K562 (cell line): ENCODE measurements around the gene PRDM15. TPM values are rescaled to one million over a fixed set of nuclear protein-coding genes. Genes with fewer than 3 reads are reported as not detected.

Experiments used
- NFIX ChIP-seq: fragments of 250-450 bp; sonication (Bioruptor Pico); IDR thresholded peaks from 2 replicates; pipeline ENCODE4 v1.4.0; 2020; ENCODE audit warnings: low read depth, mild to moderate bottlenecking, moderate library complexity
- polyA plus RNA-seq, 8 experiments: library from polyadenylated mRNA; depleted of rRNA in 4 of 8; stranded (reverse) in 5 of 8; unstranded in 3 of 8; fragments of >200 nt; fragmentation: Nextera tagmentation in 2 of 8; fragmentation: Illumina TruSeq in 1 of 8; extraction: Ambion mirVana in 2 of 8; extraction: Trizol in 1 of 8; gene quantifications; 2 replicates each; pipeline versions ENCODE4 v1.2.1 to v1.2.3, GENCODE V29; 2011 to 2014; ENCODE audit warnings: inconsistent platforms in 1 of 8, missing spikeins in 1 of 8
- total RNA-seq, 7 experiments: library from RNA; depleted of rRNA in 6 of 7; stranded (reverse); fragments of >200 nt in 6 of 7; fragmentation: Illumina TruSeq in 2 of 7; extraction: Trizol in 2 of 7; gene quantifications; 2 replicates each; pipeline versions ENCODE4 v1.2.1 to v1.2.3, GENCODE V29; 2011 to 2021; ENCODE audit warnings: low replicate concordance in 1 of 7
- TF ChIP-seq, protein P1 (sequence below), 2 experiments: fragments of 450-650 bp; formaldehyde crosslinking in 1 of 2; IDR thresholded peaks; 2 replicates each; pipeline versions ENCODE4 v1.4.0 to v1.6.1; 2014 to 2020; ENCODE audit warnings: mild to moderate bottlenecking in 2 of 2, borderline replicate concordance in 1 of 2, low read depth in 1 of 2
- TF ChIP-seq, protein P2 (sequence below): fragments of 250-450 bp; sonication (Bioruptor Pico); IDR thresholded peaks from 2 replicates; pipeline ENCODE4 v1.8.0; 2021; ENCODE audit warnings: moderate library complexity, mild to moderate bottlenecking, inconsistent platforms
- TF ChIP-seq, protein P3 (sequence below): fragments of 450-650 bp; IDR thresholded peaks from 2 replicates; pipeline ENCODE4 v1.6.1; 2016; ENCODE audit warnings: low read depth

PRDM15 gene
- total and polyA plus RNA-seq, 9 of the 15 experiments (the other 6 are each of a cell fraction or from before 2014, with no cell fraction given) = 0.93 to 9.2 (median 6.2) TPM

DNA sequence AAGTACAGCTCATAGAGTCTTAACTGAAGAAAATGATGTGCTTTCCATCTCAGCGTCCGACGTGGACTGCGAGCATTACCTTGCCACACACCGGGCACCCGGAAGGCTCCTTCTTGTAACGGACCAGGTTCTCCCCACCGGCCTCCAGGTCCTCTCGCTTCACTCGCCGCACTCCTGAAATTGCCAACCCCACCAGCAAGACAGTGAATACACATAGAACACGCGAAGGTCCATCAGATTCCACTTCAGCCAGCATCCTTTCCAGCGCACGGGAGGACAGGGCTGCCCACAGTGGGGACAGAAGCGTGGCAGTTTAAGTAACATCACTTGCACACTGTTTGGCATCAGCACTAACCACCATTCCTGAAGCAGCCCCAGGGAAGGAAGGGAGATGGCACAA lies 53.3 kb downstream of the PRDM15 start (continued):
- TF ChIP-seq, protein P1, sequence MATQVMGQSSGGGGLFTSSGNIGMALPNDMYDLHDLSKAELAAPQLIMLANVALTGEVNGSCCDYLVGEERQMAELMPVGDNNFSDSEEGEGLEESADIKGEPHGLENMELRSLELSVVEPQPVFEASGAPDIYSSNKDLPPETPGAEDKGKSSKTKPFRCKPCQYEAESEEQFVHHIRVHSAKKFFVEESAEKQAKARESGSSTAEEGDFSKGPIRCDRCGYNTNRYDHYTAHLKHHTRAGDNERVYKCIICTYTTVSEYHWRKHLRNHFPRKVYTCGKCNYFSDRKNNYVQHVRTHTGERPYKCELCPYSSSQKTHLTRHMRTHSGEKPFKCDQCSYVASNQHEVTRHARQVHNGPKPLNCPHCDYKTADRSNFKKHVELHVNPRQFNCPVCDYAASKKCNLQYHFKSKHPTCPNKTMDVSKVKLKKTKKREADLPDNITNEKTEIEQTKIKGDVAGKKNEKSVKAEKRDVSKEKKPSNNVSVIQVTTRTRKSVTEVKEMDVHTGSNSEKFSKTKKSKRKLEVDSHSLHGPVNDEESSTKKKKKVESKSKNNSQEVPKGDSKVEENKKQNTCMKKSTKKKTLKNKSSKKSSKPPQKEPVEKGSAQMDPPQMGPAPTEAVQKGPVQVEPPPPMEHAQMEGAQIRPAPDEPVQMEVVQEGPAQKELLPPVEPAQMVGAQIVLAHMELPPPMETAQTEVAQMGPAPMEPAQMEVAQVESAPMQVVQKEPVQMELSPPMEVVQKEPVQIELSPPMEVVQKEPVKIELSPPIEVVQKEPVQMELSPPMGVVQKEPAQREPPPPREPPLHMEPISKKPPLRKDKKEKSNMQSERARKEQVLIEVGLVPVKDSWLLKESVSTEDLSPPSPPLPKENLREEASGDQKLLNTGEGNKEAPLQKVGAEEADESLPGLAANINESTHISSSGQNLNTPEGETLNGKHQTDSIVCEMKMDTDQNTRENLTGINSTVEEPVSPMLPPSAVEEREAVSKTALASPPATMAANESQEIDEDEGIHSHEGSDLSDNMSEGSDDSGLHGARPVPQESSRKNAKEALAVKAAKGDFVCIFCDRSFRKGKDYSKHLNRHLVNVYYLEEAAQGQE (IDR thresholded peaks at IDR 0.05; ENCODE audit: borderline replicate concordance) = no peak
- TF ChIP-seq, protein P1 (CRISPR knock-in tag; IDR thresholded peaks at IDR 0.05; ENCODE audit: low read depth) = no peak
- TF ChIP-seq, protein P2, sequence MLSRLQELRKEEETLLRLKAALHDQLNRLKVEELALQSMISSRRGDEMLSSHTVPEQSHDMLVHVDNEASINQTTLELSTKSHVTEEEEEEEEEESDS (CRISPR knock-in tag) = no peak
- TF ChIP-seq NFIX = no peak
- TF ChIP-seq, protein P3, sequence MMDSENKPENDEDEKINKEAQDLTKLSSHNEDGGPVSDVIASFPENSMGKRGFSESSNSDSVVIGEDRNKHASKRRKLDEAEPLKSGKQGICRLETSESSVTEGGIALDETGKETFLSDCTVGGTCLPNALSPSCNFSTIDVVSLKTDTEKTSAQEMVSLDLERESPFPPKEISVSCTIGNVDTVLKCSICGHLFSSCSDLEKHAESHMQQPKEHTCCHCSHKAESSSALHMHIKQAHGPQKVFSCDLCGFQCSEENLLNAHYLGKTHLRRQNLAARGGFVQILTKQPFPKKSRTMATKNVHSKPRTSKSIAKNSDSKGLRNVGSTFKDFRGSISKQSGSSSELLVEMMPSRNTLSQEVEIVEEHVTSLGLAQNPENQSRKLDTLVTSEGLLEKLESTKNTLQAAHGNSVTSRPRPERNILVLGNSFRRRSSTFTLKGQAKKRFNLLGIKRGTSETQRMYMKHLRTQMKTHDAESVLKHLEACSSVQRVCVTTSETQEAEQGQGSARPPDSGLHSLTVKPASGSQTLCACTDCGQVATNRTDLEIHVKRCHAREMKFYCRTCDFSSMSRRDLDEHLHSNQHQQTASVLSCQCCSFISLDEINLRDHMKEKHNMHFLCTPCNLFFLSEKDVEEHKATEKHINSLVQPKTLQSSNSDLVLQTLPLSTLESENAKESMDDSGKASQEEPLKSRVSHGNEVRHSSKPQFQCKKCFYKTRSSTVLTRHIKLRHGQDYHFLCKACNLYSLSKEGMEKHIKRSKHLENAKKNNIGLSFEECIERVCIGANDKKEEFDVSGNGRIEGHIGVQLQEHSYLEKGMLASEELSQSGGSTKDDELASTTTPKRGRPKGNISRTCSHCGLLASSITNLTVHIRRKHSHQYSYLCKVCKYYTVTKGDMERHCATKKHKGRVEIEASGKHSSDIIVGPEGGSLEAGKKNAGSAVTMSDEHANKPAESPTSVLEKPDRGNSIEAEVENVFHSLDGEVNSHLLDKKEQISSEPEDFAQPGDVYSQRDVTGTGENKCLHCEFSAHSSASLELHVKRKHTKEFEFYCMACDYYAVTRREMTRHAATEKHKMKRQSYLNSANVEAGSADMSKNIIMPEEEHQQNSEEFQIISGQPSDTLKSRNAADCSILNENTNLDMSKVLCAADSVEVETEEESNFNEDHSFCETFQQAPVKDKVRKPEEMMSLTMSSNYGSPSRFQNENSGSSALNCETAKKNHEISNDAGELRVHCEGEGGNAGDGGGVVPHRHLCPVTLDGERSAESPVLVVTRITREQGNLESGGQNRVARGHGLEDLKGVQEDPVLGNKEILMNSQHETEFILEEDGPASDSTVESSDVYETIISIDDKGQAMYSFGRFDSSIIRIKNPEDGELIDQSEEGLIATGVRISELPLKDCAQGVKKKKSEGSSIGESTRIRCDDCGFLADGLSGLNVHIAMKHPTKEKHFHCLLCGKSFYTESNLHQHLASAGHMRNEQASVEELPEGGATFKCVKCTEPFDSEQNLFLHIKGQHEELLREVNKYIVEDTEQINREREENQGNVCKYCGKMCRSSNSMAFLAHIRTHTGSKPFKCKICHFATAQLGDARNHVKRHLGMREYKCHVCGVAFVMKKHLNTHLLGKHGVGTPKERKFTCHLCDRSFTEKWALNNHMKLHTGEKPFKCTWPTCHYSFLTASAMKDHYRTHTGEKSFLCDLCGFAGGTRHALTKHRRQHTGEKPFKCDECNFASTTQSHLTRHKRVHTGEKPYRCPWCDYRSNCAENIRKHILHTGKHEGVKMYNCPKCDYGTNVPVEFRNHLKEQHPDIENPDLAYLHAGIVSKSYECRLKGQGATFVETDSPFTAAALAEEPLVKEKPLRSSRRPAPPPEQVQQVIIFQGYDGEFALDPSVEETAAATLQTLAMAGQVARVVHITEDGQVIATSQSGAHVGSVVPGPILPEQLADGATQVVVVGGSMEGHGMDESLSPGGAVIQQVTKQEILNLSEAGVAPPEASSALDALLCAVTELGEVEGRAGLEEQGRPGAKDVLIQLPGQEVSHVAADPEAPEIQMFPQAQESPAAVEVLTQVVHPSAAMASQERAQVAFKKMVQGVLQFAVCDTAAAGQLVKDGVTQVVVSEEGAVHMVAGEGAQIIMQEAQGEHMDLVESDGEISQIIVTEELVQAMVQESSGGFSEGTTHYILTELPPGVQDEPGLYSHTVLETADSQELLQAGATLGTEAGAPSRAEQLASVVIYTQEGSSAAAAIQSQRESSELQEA = no peak
